ENCODE results near the gene INTS11.

GRCh38 chr1:1299686-1300351 is 24.6 kb downstream of the INTS11 start:
- TF ChIP-seq ETV6 (IDR thresholded peaks at IDR 0.05; ENCODE audit: borderline replicate concordance in 1 of 2, low read depth in 2 of 2, low read length in 1 of 2) (no peak), ETV6 (CRISPR knock-in tag; IDR thresholded peaks at IDR 0.05; ENCODE audit: borderline replicate concordance) (no peak), CBX5 (IDR thresholded peaks at IDR 0.05; ENCODE audit: borderline replicate concordance, low read depth) (no peak), CTCF (IDR thresholded peaks at IDR 0.05 in 2 of 3, conservative IDR thresholded peaks at IDR 0.05 in 1 of 3; ENCODE audit: insufficient read depth in 2 of 3, low read depth in 1 of 3, low read length in 3 of 3) (peak; percentile 49 to 72 (median 65)), ELF1 (tag; IDR thresholded peaks at IDR 0.05) (no peak), CREB1 (IDR thresholded peaks at IDR 0.05) (no peak), CREB1 (CRISPR knock-in tag; IDR thresholded peaks at IDR 0.05) (no peak), COPS2 (conservative IDR thresholded peaks at IDR 0.05) (no peak), RAD21 (CRISPR knock-in tag; conservative IDR thresholded peaks at IDR 0.05 in 1 of 2, IDR thresholded peaks at IDR 0.05 in 1 of 2) (no peak), ZNF274 (IDR thresholded peaks at IDR 0.05; ENCODE audit: borderline replicate concordance, low read depth, low read length) (no peak)

Data from K562 (cell line).